ENCODE results near the gene PHB1.
"Not testable (repeated sequence)": the region's sequence is repeated elsewhere in the genome, so short reads cannot be mapped to it uniquely, and the experiment has no call there.

Gene PHB1

GRCh38 chr17:49404906-49405305, 9.8 kb downstream of the PHB1 start:
- no peak for DNase-seq (ENCODE audit: low read depth)

- no peak for DNase-seq (ENCODE audit: low read depth)
Observed at GRCh38 chr17:49404361-49404760, 10.3 kb downstream of the PHB1 start.

- no peak for DNase-seq (ENCODE audit: low read depth)
Observed at GRCh38 chr17:49403514-49404289, 11.0 kb downstream of the PHB1 start.

GRCh38 chr17:49402706-49403105, 12.0 kb downstream of the PHB1 start:
- no peak for DNase-seq (ENCODE audit: low read depth)

- DNase-seq (ENCODE audit: low read depth), result no peak
Observed at GRCh38 chr17:49401971-49402611, 12.6 kb downstream of the PHB1 start.

- no peak for DNase-seq (ENCODE audit: low read depth)
Observed at GRCh38 chr17:49399995-49400394, 14.7 kb downstream of the PHB1 start.

- DNase-seq (ENCODE audit: low read depth), result no peak
Observed at GRCh38 chr17:49397586-49397985, 17.1 kb downstream of the PHB1 start.

GRCh38 chr17:49393491-49394255, 21.0 kb downstream of the PHB1 start:
- DNase-seq (ENCODE audit: low read depth), result no peak

GRCh38 chr17:49390548-49391324, 23.9 kb downstream of the PHB1 start:
- DNase-seq (ENCODE audit: low read depth), result no peak

GRCh38 chr17:49389514-49390347, 25.0 kb downstream of the PHB1 start:
- DNase-seq (ENCODE audit: low read depth), result not testable (repeated sequence)

GRCh38 chr17:49388692-49389513, 25.8 kb downstream of the PHB1 start:
- DNase-seq (ENCODE audit: low read depth), result no peak

- DNase-seq (ENCODE audit: low read depth), result no peak
Observed at GRCh38 chr17:49388290-49388640, 26.4 kb downstream of the PHB1 start.

- no peak for DNase-seq (ENCODE audit: low read depth)
Observed at GRCh38 chr17:49387498-49388289, 27.0 kb downstream of the PHB1 start.

- DNase-seq (ENCODE audit: low read depth), result no peak
Observed at GRCh38 chr17:49386373-49386772, 28.3 kb downstream of the PHB1 start.

- DNase-seq (ENCODE audit: low read depth), result no peak
Observed at GRCh38 chr17:49384951-49385350, 29.7 kb downstream of the PHB1 start.

GRCh38 chr17:49383060-49383459, 31.6 kb downstream of the PHB1 start:
- no peak for DNase-seq (ENCODE audit: low read depth)

- DNase-seq (ENCODE audit: low read depth), result no peak
Observed at GRCh38 chr17:49382556-49382955, 32.1 kb downstream of the PHB1 start.

GRCh38 chr17:49381793-49382192, 32.9 kb downstream of the PHB1 start:
- no peak for DNase-seq (ENCODE audit: low read depth)

- no peak for DNase-seq (ENCODE audit: low read depth)
Observed at GRCh38 chr17:49381033-49381432, 33.6 kb downstream of the PHB1 start.

- DNase-seq (ENCODE audit: low read depth), result no peak
Observed at GRCh38 chr17:49379926-49380325, 34.8 kb downstream of the PHB1 start.

All from activated T-helper 9 cell treated with anti-CD3 and anti-CD28 coated beads, Interleukin-2, amount 50 U/mL, for 16 hours (primary cell).